SKM-1 (cell line): ENCODE results near the gene KPNA6.
A peak's percentile ranks its signal among the peaks of the same experiment; 100 is the strongest.
"Not testable (repeated sequence)": the region's sequence is repeated elsewhere in the genome, so short reads cannot be mapped to it uniquely, and the experiment has no call there.

Source experiments
- DNase-seq: peaks from one replicate; lab custom pipeline; 2025; ENCODE audit not compliant: unreplicated experiment; lab: John Stamatoyannopoulos, UW

KPNA6 gene

GRCh38 chr1:32138965-32139364 lies 31.1 kb downstream of the KPNA6 start:
- no peak for DNase-seq

GRCh38 chr1:32142446-32143301 lies 34.8 kb downstream of the KPNA6 start:
- no peak for DNase-seq

- DNase-seq = not testable (repeated sequence)
Measured at GRCh38 chr1:32143302-32143695, 35.4 kb downstream of the KPNA6 start.

GRCh38 chr1:32144033-32144432 lies 36.2 kb downstream of the KPNA6 start:
- no peak for DNase-seq

- DNase-seq = not testable (repeated sequence)
Measured at GRCh38 chr1:32147799-32148198, 39.9 kb downstream of the KPNA6 start.

- no peak for DNase-seq
Measured at GRCh38 chr1:32150847-32151246, 43.0 kb downstream of the KPNA6 start.

- DNase-seq = no peak
Measured at GRCh38 chr1:32151319-32151787, 43.5 kb downstream of the KPNA6 start.

- no peak for DNase-seq
Measured at GRCh38 chr1:32159189-32159588, 51.3 kb downstream of the KPNA6 start.

- no peak for DNase-seq
Measured at GRCh38 chr1:32163405-32163804, 55.5 kb downstream of the KPNA6 start.

- DNase-seq = not testable (repeated sequence)
Measured at GRCh38 chr1:32165633-32166032, 57.8 kb downstream of the KPNA6 start.

GRCh38 chr1:32170991-32171390 lies 63.1 kb downstream of the KPNA6 start:
- no peak for DNase-seq

GRCh38 chr1:32172621-32173245 lies 64.9 kb downstream of the KPNA6 start:
- no peak for DNase-seq

GRCh38 chr1:32178380-32179192 lies 70.7 kb downstream of the KPNA6 start:
- DNase-seq = peak; percentile 19

GRCh38 chr1:32179193-32179442 lies 71.3 kb downstream of the KPNA6 start:
- DNase-seq = no peak

GRCh38 chr1:32179443-32180185 lies 71.8 kb downstream of the KPNA6 start, which contains the start of gene TXLNA:
TSS of gene TXLNA (plus strand) at chr1:32179675. CDS start at chr1:32180346, 671 bp downstream.
- DNase-seq = peak; percentile 79

GRCh38 chr1:32180186-32181060 lies 72.6 kb downstream of the KPNA6 start:
- DNase-seq = no peak

- no peak for DNase-seq
Measured at GRCh38 chr1:32181065-32181464, 73.2 kb downstream of the KPNA6 start.

- DNase-seq = no peak
Measured at GRCh38 chr1:32181563-32181962, 73.7 kb downstream of the KPNA6 start.

GRCh38 chr1:32182060-32182459 lies 74.2 kb downstream of the KPNA6 start:
- DNase-seq = no peak

GRCh38 chr1:32184650-32185049 lies 76.8 kb downstream of the KPNA6 start:
- no peak for DNase-seq
